ENCODE results near the gene AEBP1.

Gene AEBP1

DNA sequence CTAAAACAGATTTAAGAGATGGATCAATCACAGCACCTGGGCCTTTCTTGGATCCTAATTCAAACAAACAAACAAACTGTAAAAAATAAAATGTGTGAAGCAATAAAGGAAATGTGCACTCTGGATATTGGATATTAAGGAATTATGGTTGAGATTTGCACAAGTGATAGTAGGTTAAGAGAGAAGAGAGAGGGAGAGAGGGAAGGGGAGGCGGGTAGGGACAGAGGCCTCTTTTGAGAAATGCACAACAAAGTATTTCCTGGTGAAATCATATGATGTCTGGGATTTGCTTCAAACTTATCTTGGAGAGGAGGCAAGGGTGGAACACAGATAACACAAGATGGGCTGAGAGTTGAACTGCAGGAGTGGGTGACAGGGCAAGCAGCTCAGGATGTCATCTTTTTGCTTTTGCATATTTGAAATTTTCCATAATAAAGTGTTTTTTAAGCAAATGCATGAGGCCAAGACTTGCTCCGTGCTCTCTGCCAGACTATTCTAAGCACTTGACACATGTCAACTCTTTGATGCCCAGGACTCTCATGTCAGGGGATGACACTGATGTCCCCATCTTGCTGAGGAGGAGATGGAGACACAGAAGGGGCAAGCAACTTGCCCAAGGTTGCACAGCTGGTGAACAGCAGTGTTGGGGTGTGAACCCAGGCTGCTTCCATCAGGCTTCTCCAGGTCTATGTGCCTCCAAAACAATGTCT lies 9.1 kb upstream of the AEBP1 start:
- no peak overlapping the region for H3K27ac ChIP-seq (ENCODE audit: low read length)
- peaks cover 3% of the 10 kb centered on the region for H3K4me1 ChIP-seq (ENCODE audit: control insufficient read depth, low read depth, low read length)
- no peaks in the 10 kb centered on the region for H3K36me3 ChIP-seq (ENCODE audit: control insufficient read depth, low read depth, low read length)
- no peaks in the 10 kb centered on the region for H3K9me3 ChIP-seq (ENCODE audit: control insufficient read depth, low read depth, low read length)
- H3K27me3 ChIP-seq (ENCODE audit: control insufficient read depth, insufficient read depth, low read length), result no peaks in the 10 kb centered on the region
- no peak overlapping the region for H3K9ac ChIP-seq (ENCODE audit: low read length)
- no peak overlapping the region for H3K4me3 ChIP-seq (ENCODE audit: low read length)

- Histone ChIP-seq H3K9me3 (ENCODE audit: control insufficient read depth, low read depth, low read length) (no peaks in the 10 kb centered on the region), H3K27ac (ENCODE audit: low read length) (no peak overlapping the region), H3K4me1 (ENCODE audit: control insufficient read depth, low read depth, low read length) (peaks cover 3% of the 10 kb centered on the region), H3K36me3 (ENCODE audit: control insufficient read depth, low read depth, low read length) (no peaks in the 10 kb centered on the region), H3K27me3 (ENCODE audit: control insufficient read depth, insufficient read depth, low read length) (no peaks in the 10 kb centered on the region), H3K9ac (ENCODE audit: low read length) (no peak overlapping the region), H3K4me3 (ENCODE audit: low read length) (no peak overlapping the region)
These were observed 8.4 kb upstream of the AEBP1 start for GRCh38 chr7:44095781-44096180.

DNA sequence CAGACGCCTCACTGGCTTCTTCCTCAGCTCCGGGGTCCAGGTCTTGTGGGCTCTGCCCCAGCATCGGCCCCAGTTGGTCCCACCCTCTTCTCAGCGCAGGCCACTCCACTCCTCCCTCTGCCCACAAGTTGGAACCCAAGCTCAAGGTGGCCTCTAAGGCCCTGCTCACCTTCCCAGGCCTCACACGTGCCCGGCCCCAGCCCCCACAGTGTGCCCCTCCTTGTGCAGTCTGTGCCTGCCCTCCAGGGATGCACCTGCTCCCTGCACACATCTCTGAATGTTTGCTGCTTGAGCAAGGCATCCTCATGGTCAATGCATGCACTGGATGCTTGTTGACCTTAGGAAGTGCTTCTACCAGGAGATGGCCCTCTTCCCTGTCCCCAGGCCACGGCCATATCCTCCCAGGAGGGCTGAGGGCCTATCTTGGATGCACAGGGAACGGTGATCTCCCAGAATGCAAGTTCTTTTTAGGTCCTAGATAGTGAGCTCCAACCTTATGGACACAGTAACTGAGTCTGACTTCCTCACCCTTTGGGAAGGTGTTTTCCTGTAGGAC lies 7.7 kb upstream of the AEBP1 start:
- no peak overlapping the region for H3K4me3 ChIP-seq (ENCODE audit: low read length)
- H3K9me3 ChIP-seq (ENCODE audit: control insufficient read depth, low read depth, low read length), result no peaks in the 10 kb centered on the region
- peaks cover 3% of the 10 kb centered on the region for H3K4me1 ChIP-seq (ENCODE audit: control insufficient read depth, low read depth, low read length)
- H3K27ac ChIP-seq (ENCODE audit: low read length), result no peak overlapping the region
- no peaks in the 10 kb centered on the region for H3K27me3 ChIP-seq (ENCODE audit: control insufficient read depth, insufficient read depth, low read length)
- H3K36me3 ChIP-seq (ENCODE audit: control insufficient read depth, low read depth, low read length), result no peaks in the 10 kb centered on the region
- no peak overlapping the region for H3K9ac ChIP-seq (ENCODE audit: low read length)

- Histone ChIP-seq H3K9me3 (ENCODE audit: control insufficient read depth, low read depth, low read length) (no peaks in the 10 kb centered on the region), H3K9ac (ENCODE audit: low read length) (no peak overlapping the region), H3K4me1 (ENCODE audit: control insufficient read depth, low read depth, low read length) (peaks cover 3% of the 10 kb centered on the region), H3K4me3 (ENCODE audit: low read length) (no peak overlapping the region), H3K36me3 (ENCODE audit: control insufficient read depth, low read depth, low read length) (no peaks in the 10 kb centered on the region), H3K27me3 (ENCODE audit: control insufficient read depth, insufficient read depth, low read length) (no peaks in the 10 kb centered on the region), H3K27ac (ENCODE audit: low read length) (no peak overlapping the region)
These were observed 6.8 kb upstream of the AEBP1 start for GRCh38 chr7:44097064-44097932.

DNA sequence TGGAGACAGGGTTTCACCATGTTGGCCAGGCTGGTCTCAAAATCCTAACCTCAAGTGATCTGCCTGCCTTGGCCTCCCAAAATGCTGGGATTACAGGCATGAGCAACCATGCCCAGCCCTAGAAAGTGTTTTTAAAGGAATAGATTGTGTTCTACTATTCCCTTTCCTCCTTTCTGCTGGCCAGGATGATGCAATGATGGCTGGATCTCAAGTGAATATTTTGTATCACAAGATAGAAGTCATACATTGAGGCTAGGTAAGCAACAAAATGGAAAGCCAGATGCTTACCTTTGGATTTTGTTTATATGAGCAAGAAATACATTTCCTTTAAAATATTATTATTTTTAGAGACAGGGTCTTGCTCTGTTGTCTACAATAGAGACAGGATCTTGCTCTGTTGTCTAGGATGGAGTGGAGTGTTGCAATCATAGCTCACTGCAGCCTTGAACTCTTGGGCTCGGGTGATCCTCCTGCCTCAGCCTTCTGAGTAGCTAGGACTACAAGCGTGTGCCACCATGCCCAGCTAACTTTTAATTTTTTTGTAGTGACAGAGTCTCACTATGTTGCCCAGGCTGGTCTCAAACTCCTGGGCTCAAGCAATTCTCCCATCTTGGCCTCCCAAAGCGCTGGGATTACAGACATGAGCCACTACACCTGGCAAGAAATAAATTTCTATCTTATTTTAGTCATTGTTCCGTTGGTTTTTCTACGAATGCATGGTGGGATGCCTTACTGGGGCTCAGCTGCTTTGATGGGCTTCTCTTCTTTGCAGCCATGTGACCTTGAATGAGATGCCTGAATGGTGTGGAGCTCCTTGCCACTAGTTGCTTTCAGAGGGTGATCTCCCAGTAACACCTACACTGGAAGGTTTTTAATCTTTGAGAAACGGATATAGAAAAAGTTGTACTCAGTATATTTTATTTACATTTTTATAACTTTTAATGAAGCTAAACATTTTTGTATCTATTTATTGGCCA lies 5.8 kb upstream of the AEBP1 start:
- Histone ChIP-seq H3K4me3 (ENCODE audit: low read length) (no peak overlapping the region), H3K4me1 (ENCODE audit: control insufficient read depth, low read depth, low read length) (peaks cover under 1% of the 10 kb centered on the region), H3K9ac (ENCODE audit: low read length) (no peak overlapping the region), H3K9me3 (ENCODE audit: control insufficient read depth, low read depth, low read length) (no peaks in the 10 kb centered on the region), H3K27me3 (ENCODE audit: control insufficient read depth, insufficient read depth, low read length) (peaks cover 5% of the 10 kb centered on the region), H3K27ac (ENCODE audit: low read length) (no peak overlapping the region), H3K36me3 (ENCODE audit: control insufficient read depth, low read depth, low read length) (no peaks in the 10 kb centered on the region)

DNA sequence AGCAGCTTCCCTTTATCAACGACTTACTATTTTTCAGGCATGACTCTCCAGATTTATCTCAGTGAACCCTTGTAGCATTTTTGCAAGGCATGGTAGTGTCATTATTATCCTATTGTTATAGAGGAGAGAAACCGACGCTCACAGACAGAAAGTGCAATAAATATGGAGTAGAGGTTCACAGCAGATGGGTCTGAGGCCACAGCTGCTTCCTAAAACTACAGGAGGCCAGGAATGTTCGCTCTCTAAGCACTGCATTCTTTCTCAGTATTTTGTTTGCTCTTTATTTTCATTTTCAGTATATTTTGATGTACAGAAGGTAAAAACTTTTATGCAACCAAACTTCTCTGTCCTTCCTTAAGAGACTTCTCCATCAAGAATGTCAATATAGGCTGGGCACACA lies 4.5 kb upstream of the AEBP1 start:
- Histone ChIP-seq H3K4me3 (ENCODE audit: low read length) (no peak overlapping the region), H3K27ac (ENCODE audit: low read length) (no peak overlapping the region), H3K9me3 (ENCODE audit: control insufficient read depth, low read depth, low read length) (no peaks in the 10 kb centered on the region), H3K36me3 (ENCODE audit: control insufficient read depth, low read depth, low read length) (no peaks in the 10 kb centered on the region), H3K9ac (ENCODE audit: low read length) (no peak overlapping the region), H3K4me1 (ENCODE audit: control insufficient read depth, low read depth, low read length) (peaks cover 4% of the 10 kb centered on the region), H3K27me3 (ENCODE audit: control insufficient read depth, insufficient read depth, low read length) (peaks cover 10% of the 10 kb centered on the region)

GRCh38 chr7:44100458-44101302 lies 3.5 kb upstream of the AEBP1 start:
- H3K27ac ChIP-seq (ENCODE audit: low read length), result no peak overlapping the region
- no peak overlapping the region for H3K4me3 ChIP-seq (ENCODE audit: low read length)
- peaks cover 4% of the 10 kb centered on the region for H3K4me1 ChIP-seq (ENCODE audit: control insufficient read depth, low read depth, low read length)
- H3K36me3 ChIP-seq (ENCODE audit: control insufficient read depth, low read depth, low read length), result no peaks in the 10 kb centered on the region
- H3K27me3 ChIP-seq (ENCODE audit: control insufficient read depth, insufficient read depth, low read length), result peaks cover 20% of the 10 kb centered on the region
- no peak overlapping the region for H3K9ac ChIP-seq (ENCODE audit: low read length)
- no peaks in the 10 kb centered on the region for H3K9me3 ChIP-seq (ENCODE audit: control insufficient read depth, low read depth, low read length)

DNA sequence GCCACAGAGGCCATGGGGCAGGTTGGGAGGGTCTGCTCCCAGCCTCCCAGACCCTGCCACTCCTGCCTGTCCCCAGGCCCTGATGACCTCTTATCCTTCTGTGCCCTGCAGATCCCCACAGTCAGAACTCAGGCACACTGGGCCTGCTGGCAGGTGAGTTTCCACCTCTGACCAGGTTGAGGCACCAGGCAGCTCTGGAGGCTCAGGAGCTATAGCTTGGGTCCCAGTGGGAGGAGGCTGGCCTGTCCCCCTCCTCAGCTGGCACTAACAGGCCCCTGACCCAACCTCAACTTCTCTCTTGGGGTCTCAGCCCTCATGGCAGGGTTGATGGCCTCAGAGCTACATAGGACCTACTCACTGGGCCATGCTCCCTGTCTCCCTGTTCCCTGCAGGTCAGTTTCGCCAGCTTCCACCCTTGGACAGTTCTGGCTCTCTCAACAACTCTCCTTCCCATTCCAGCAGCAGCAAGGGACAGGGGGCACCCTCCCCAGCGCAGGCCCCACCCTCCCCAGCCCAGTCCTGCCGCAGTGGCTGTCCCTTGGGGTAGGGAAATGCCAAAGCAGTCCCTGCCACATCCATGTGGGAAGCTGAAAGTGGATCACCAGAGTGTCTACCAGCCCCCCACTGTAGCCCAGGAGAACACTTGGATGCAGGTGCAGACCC lies 2.7 kb upstream of the AEBP1 start:
- Histone ChIP-seq H3K27me3 (ENCODE audit: control insufficient read depth, insufficient read depth, low read length) (peaks cover 24% of the 10 kb centered on the region), H3K4me1 (ENCODE audit: control insufficient read depth, low read depth, low read length) (peaks cover 4% of the 10 kb centered on the region), H3K4me3 (ENCODE audit: low read length) (no peak overlapping the region), H3K27ac (ENCODE audit: low read length) (no peak overlapping the region), H3K9me3 (ENCODE audit: control insufficient read depth, low read depth, low read length) (no peaks in the 10 kb centered on the region), H3K9ac (ENCODE audit: low read length) (no peak overlapping the region), H3K36me3 (ENCODE audit: control insufficient read depth, low read depth, low read length) (no peaks in the 10 kb centered on the region)

- Histone ChIP-seq H3K4me3 (ENCODE audit: low read length) (no peak overlapping the region), H3K4me1 (ENCODE audit: control insufficient read depth, low read depth, low read length) (peaks cover 4% of the 10 kb centered on the region), H3K27ac (ENCODE audit: low read length) (no peak overlapping the region), H3K36me3 (ENCODE audit: control insufficient read depth, low read depth, low read length) (no peaks in the 10 kb centered on the region), H3K9ac (ENCODE audit: low read length) (no peak overlapping the region), H3K9me3 (ENCODE audit: control insufficient read depth, low read depth, low read length) (no peaks in the 10 kb centered on the region), H3K27me3 (ENCODE audit: control insufficient read depth, insufficient read depth, low read length) (peaks cover 24% of the 10 kb centered on the region)
These were observed 1.9 kb upstream of the AEBP1 start for GRCh38 chr7:44101966-44102845.

Measured in iPS-18a (cell line).